Measurements from ENCODE around the gene DOK4.
"Not testable (repeated sequence)": the region's sequence is repeated elsewhere in the genome, so short reads cannot be mapped to it uniquely, and the experiment has no call there.

Gene DOK4

DNA sequence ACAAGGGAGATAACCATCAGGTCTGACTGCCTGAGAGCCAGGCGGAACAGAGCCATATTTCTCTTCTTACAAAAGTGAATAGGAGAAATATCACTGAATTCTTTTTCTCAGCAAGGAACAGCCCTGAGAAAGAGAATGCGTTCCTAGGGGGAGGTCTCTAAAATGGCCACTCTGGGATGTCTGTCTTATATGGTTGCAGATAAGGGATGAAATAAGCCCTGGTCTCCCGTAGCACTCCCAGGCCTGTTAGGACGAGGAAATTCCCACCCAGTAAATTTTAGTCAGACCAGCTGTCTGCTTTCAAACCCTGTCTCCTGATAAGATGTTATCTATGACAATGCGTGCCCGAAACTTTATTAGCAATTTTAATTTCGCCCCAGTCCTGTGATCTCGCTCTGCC lies 46.3 kb downstream of the DOK4 start:
- DNase-seq: not testable (repeated sequence)

DNA sequence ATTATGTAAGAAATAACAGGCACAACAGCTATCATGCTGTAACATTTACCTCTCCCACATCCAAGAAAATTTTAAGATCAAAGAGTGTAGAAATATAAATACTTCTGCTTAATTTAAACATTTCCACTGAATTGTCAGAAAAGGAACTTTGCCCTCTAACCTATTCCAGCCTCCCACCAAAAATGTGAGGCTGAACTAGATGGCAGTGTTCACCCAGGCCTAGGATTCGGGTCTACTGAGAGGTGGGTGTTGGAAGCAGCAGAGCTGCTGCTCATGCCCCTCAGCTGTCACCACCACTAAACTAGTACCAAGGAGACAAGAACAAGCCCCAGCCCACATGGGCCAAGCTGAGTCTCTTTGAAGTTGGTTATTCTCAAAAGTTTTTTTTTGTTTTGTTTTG lies 50.5 kb downstream of the DOK4 start:
- DNase-seq: no peak

DNA sequence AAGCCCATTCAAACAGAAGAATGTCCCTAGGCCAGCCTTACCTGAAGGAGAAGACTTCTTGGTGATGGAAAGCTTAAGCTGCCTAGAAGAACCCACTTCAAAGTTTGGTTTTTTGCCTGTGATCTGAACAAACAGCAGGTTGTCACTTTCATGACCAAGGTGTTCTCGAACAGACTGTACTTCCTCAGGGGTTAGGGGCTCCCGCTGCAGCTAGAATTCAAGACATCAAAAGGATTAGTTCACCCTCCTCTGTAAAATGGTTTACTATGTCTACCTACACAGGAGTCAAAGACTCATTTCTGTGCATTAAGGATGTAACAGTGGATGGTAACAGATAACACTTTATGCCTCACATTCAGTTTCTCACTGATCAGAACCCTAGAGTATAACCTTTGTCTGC lies 52.3 kb downstream of the DOK4 start:
- DNase-seq: no peak

DNA sequence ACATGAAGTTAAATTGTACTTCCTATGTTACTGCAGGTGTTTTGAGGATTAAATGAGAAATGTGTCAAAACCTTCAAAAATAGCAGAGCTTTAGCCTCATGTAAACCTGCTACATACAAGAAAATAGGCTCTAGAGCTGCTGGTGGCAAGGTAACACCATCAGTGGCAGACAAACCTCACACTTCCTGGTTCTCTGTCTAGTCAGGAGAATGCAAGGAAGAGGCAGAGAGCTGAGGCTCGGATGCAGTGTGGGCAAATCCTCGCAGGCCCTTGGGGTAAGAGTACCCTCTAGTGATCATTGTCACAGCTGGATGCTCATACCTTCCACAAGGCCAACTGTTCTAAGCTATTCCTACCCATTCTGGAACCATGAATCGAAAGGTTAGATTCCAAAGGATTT lies 53.3 kb downstream of the DOK4 start:
- DNase-seq: no peak

DNA sequence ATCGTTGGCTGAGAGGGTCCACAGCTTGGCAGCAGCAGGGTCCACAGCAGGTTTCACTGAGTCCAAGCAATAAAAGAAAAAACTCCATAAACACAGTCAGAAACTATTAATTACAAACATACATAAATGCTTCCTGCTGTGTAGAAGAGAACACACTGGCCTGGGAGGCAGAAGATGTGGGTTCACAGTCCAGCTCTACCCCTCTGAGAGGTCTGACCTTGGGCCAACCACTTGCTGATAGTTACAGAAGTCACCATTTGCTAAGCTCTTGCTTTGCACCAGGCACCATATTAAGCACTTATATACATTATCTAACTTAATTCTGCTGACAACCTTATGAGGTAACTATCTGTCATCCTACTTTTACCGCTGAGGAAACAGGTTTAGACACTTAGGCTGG lies 53.8 kb downstream of the DOK4 start:
- no peak for DNase-seq

DNA sequence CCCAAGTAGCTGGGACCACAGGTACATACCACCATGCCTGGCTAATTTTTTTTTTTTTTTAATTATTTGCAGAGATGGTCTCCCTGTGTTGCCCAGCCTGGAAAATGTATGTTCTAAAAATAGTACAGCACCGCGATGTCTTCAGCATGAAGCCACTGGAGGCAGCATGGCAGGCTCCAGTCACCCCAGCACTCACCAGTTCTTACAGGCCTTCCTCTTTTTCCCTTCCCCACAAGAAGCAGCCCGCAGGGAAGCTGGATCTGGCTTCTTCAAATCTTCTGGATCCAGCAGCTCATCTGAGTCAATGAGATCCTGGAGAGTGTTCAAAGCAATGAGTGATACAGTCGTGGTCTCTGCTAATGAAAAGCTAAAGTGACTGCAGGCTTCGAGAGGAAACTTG lies 55.3 kb downstream of the DOK4 start:
- no peak for DNase-seq

DNA sequence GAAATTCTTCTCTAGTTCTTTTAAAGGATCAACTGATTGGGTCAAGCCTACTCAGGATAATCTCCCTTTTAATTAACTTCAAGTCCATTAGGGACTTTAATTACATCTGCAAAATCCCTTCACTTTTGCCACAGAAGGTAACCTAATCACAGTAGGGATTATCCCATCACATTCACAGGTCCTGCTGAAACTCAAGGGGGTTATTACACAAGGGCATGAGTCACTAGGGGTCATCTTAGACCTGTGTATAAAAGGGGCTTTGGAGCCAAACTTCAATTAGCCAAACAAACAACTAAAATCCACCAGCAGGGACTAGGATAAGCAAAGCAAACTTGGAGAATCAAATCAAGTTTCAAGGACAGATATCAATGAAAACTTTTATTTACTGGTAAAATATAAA lies 58.5 kb downstream of the DOK4 start:
- no peak for DNase-seq

DNA sequence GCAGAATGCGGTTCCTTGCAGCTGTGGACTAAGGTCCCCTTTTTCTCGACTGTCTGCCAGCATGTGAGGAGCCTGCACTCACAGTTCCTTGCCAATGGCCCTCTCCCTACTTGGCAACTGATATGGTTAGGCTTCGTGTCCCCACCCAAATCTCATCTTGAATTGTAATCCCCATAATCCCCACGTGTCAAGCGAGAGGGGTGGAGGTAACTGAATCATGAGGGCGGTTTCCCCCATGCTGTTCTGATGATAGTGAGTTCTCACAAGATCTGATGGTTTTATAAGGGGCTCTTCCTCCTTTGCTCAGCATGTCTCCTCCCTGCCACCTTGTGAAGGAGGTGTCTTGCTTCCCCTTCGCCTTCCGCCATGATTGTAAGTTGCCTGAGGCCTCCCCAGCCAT lies 59.0 kb downstream of the DOK4 start:
- DNase-seq: no peak

DNA sequence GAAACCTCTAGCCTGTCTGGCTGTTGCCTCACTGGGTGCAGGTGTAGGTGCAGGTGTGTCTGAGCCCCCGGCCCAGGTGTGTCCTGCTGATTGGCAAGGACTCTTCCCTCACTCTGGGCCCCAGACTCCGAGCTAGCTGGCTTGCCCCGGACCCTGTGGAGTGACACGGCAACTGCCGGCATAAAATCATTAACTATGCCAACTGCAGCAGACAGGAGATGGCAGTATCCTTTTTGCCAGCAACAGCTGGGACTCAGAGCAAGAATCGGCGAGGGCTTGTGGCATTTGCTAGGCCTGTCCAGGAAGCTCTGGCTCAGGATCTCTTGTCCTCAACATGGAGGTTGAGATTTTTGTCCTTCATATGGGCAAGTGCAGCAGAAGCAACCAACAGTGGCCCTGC lies 59.9 kb downstream of the DOK4 start:
- DNase-seq: no peak

DNA sequence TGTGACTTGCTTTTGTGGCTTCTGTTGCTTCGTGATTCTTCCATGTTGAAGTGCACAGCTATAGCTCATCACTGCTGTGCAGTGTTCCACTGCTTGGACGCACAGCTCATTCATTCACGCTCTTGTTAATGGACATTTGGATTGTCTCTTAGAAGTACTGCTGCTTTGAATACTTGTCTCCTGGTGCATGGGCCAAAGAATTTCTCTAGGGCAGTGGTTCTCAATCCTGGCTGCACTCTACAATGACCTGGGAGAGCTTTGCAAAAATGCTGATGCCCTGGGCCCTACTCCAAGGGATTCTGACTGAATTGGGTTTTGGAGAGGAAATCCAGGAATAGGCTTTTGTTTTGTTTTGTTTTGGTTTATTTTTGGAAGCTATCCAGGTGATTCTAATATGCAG lies 61.7 kb downstream of the DOK4 start:
- DNase-seq: no peak

DNA sequence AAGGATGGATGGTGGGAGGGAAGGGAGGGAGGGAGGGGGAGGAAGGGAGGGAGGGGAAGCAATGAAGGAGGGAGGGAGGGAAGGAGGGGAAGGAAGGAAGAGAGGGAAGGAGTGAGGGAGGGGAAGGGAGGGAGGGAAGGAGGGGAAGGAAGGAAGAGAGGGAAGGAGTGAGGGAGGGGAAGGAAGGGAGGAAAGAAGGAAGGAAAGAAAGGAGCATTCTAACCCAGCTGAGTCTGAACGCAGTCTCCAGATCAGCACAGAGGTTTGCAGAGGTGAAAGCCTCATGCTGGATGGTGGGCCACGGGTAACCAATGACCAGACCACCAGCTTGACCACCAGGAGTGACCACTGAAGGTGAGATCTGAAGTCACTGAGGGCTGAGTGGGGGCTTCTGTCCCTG lies 63.1 kb downstream of the DOK4 start:
- no peak for DNase-seq

DNA sequence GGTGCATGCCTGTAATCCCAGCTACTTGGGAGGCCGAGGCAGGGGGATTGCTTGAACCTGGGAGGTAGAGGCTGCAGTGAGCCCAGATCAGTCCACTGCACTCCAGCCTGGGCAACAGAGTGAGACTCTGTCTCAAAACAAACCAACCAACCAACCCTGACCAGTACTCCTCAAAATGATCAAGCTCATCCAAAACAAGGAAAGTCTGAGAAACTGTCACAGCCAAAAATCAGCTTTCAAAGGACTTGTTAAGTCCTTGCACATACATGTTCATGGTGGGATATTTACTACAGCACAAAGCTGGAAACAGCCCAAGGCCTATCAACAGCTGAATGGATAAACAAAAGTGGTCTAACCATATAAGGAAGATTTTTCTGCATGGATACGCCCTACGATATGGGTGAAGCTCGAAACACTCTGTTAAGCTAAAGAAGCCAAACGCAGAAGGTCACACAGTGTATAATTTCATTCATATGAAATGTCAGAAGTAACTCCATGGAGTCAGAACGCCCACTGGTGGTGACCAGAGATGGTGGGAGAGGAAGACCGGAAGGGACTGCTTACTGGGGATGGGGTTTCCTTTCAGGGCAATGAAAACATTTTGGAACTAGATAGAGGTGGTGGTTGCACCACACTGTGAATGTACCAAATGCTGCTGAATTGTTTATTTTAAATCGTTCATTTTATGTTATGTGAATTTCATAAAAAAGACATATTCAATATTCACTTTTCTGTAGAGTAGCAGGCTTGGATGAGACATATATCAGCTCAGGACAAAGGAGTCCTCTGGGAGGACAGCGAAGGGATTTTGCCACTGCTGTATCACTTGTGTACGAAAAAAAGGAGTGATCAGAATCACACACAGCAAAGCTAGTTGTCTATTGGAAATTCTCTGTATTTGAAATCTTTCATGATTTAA lies 64.0 kb downstream of the DOK4 start:
- DNase-seq: peak; percentile 70

Data from right forelimb (tissue), 1 donor.